MM.1S (cell line): Measurements from ENCODE around the gene TTYH2.

ENCODE experiments used
- CTCF ChIP-seq: fragments of 300-600 bp; sonication (generic); IDR thresholded peaks from 2 replicates; pipeline ENCODE4 v1.5.1; 2016; ENCODE audit warnings: antibody characterized with exemption, low read length, mixed read lengths
- EZH2phosphoT487 ChIP-seq: fragments of 300-600 bp; sonication (generic); IDR thresholded peaks from 2 replicates; pipeline ENCODE4 v1.6.1; 2018; ENCODE audit warnings: antibody characterized with exemption, low read length

DNA sequence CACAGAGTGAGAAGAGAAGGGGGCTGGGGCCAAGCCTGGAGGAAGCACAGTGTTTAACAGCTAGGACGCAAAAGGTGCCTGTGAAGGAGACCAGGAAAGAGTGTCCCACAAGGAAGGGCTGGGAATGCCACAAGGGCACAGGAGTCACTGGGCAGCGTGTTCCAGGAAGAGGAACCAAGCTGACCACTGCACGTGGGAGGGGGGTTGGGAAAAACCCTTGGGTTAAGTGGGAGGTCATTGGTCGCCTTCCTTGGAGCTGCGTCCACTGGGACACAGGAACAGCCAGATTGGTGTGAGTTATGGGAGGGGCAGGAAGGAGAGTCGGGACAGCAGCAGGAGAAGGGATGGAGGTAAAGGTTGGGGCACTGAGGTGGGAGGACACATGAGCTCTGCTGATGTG lies 12.9 kb downstream of the TTYH2 start:
- TF ChIP-seq EZH2phosphoT487, result no peak
- no peak for TF ChIP-seq CTCF
